WTC11 (cell line): ENCODE measurements around the gene PRR7. TPM values are rescaled to one million over a fixed set of nuclear protein-coding genes. Genes with fewer than 3 reads are reported as not detected.

Source experiments
- ATAC-seq: fragments of 200-7000 bp; cut with Tn5 transposase; 2 replicates; pipeline ENCODE4 v1.10.0; 2021; ENCODE audit warnings: mild to moderate bottlenecking, moderate library complexity
- CTCF ChIA-PET: fragments of 300-600 bp; sonication (Branson Sonifier 250); formaldehyde crosslinking; loops from one replicate; lab custom pipeline; 2021; ENCODE audit warnings: antibody characterized with exemption; lab: Charles Lee
- POLR2A ChIA-PET: fragments of 350-600 bp; sonication (Branson Sonifier 250); formaldehyde crosslinking; loops from one replicate; lab custom pipeline; 2021; ENCODE audit warnings: antibody characterized with exemption; lab: Charles Lee
- DNase-seq: peaks from one replicate; pipeline ENCODE4 v3.0.0; 2021; ENCODE audit warnings: low spot score
- H3K27ac Mint-ChIP-seq: 2 replicates; pipeline ENCODE4 v1.8.0; 2021; ENCODE audit warnings: mixed read lengths
- H3K27me3 Mint-ChIP-seq: 2 replicates; pipeline ENCODE4 v1.8.0; 2021; ENCODE audit warnings: low read depth, mild to moderate bottlenecking, moderate library complexity, mixed read lengths
- H3K36me3 Mint-ChIP-seq: 2 replicates; pipeline ENCODE4 v1.8.0; 2021; ENCODE audit warnings: mixed read lengths
- H3K4me1 Mint-ChIP-seq: 2 replicates; pipeline ENCODE4 v1.8.0; 2022; ENCODE audit warnings: mixed read lengths
- H3K4me3 Mint-ChIP-seq: 2 replicates; pipeline ENCODE4 v1.8.0; 2021; ENCODE audit warnings: mild to moderate bottlenecking, moderate library complexity, mixed read lengths
- H3K9me3 Mint-ChIP-seq: 2 replicates; pipeline ENCODE4 v1.8.0; 2021; ENCODE audit warnings: mixed read lengths
- CBFB ChIP-seq: sonication (generic); formaldehyde crosslinking; IDR thresholded peaks from 2 replicates; pipeline ENCODE4 v1.8.1; 2022; ENCODE audit warnings: mild to moderate bottlenecking, low read depth, missing genetic modification reagents
- CREM ChIP-seq: sonication (generic); formaldehyde crosslinking; IDR thresholded peaks from 2 replicates; pipeline ENCODE4 v1.8.1; 2022; ENCODE audit warnings: mild to moderate bottlenecking, missing genetic modification reagents, moderate library complexity
- GRHL2 ChIP-seq: fragments of 250-450 bp; sonication (Bioruptor Pico); IDR thresholded peaks from 2 replicates; pipeline ENCODE4 v1.8.0; 2022; ENCODE audit warnings: mild to moderate bottlenecking, moderate library complexity; ENCODE audit not compliant: insufficient replicate concordance, severe bottlenecking
- GTF2I ChIP-seq: fragments of 250-450 bp; sonication (Bioruptor Pico); conservative IDR thresholded peaks from 2 replicates; pipeline ENCODE4 v1.4.0; 2021; ENCODE audit warnings: mild to moderate bottlenecking
- JAZF1 ChIP-seq: fragments of 250-450 bp; sonication (Bioruptor Pico); IDR thresholded peaks from 2 replicates; pipeline ENCODE4 v1.9.0; 2021; ENCODE audit warnings: moderate library complexity, mild to moderate bottlenecking, inconsistent platforms
- NR1H2 ChIP-seq: sonication (generic); formaldehyde crosslinking; IDR thresholded peaks from 2 replicates; pipeline ENCODE4 v1.9.0; 2021; ENCODE audit warnings: mild to moderate bottlenecking, moderate library complexity, missing genetic modification reagents
- RELA ChIP-seq: sonication (generic); formaldehyde crosslinking; IDR thresholded peaks from 2 replicates; pipeline ENCODE4 v1.8.1; 2022; ENCODE audit warnings: missing genetic modification reagents, mild to moderate bottlenecking, borderline replicate concordance
- TP53 ChIP-seq: sonication (generic); formaldehyde crosslinking; IDR thresholded peaks from 2 replicates; pipeline ENCODE4 v1.8.1; 2023; ENCODE audit warnings: mild to moderate bottlenecking, missing genetic modification reagents
- ZNF219 ChIP-seq: sonication (generic); formaldehyde crosslinking; IDR thresholded peaks from 2 replicates; pipeline ENCODE4 v1.8.0; 2023; ENCODE audit warnings: missing genetic modification reagents, mild to moderate bottlenecking, borderline replicate concordance
- ZNF232 ChIP-seq: sonication (generic); formaldehyde crosslinking; IDR thresholded peaks from 2 replicates; pipeline ENCODE4 v1.8.0; 2022; ENCODE audit warnings: mild to moderate bottlenecking, missing genetic modification reagents
- ZNF263 ChIP-seq: sonication (generic); formaldehyde crosslinking; IDR thresholded peaks from 2 replicates; pipeline ENCODE4 v1.8.1; 2022; ENCODE audit warnings: low read depth, mild to moderate bottlenecking, moderate library complexity, missing genetic modification reagents
- ZNF423 ChIP-seq: fragments of 250-450 bp; sonication (Bioruptor Pico); IDR thresholded peaks from 2 replicates; pipeline ENCODE4 v2.1.2; 2022; ENCODE audit warnings: mild to moderate bottlenecking, moderate library complexity
- total RNA-seq: library from RNA; stranded (reverse); gene quantifications from 3 replicates; pipeline ENCODE4 v1.2.3, GENCODE V29; 2021
- TF ChIP-seq, protein P1 (sequence below): fragments of 200-600 bp; IDR thresholded peaks from 2 replicates; pipeline ENCODE4 v1.8.0; 2022; ENCODE audit warnings: antibody characterized with exemption
- TF ChIP-seq, protein P2 (sequence below): sonication (generic); formaldehyde crosslinking; IDR thresholded peaks from 2 replicates; pipeline ENCODE4 v1.8.1; 2023; ENCODE audit warnings: mild to moderate bottlenecking, missing genetic modification reagents, borderline replicate concordance
- TF ChIP-seq, protein P3 (sequence below): sonication (generic); formaldehyde crosslinking; IDR thresholded peaks from 2 replicates; pipeline ENCODE4 v1.8.1; 2023; ENCODE audit warnings: mild to moderate bottlenecking, missing genetic modification reagents, moderate library complexity
- TF ChIP-seq, protein P4 (sequence below): sonication (generic); formaldehyde crosslinking; IDR thresholded peaks from 2 replicates; pipeline ENCODE4 v1.8.1; 2022; ENCODE audit warnings: missing genetic modification reagents, borderline replicate concordance
- TF ChIP-seq, protein P5 (sequence below): fragments of 250-450 bp; sonication (Bioruptor Pico); conservative IDR thresholded peaks from 2 replicates; pipeline ENCODE4 v1.9.0; 2021; ENCODE audit warnings: mild to moderate bottlenecking

Gene PRR7
- total RNA-seq, 1 experiment from 2014 or later: 13.1 TPM

DNA sequence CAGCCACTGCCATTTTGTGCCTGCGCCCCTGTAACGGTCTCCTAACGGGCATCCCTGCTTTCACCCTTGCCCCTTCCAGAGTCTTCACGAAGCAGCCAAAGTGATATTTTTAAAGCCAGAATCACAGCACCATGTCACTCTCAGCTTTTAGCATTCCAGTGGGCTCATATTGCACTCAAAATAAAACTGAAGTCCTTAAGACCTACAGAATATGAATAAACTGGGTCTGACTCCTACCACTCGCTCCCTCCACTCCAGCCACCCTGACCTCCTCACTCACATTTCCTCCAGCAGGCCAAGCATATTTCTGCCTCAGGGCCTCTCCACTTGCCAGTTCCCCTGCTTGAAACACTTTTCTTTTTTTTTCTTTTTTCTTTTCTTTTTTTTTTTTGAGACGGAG, 53.2 kb downstream of the PRR7 start:
- H3K4me3 Mint-ChIP-seq: no peak overlapping the region
- POLR2A ChIA-PET: interaction anchor here (0.7 kb wide), 1 partner anchor 9 kb away, joined by 3 read pairs; no protein-coding TSS in a partner anchor

DNA sequence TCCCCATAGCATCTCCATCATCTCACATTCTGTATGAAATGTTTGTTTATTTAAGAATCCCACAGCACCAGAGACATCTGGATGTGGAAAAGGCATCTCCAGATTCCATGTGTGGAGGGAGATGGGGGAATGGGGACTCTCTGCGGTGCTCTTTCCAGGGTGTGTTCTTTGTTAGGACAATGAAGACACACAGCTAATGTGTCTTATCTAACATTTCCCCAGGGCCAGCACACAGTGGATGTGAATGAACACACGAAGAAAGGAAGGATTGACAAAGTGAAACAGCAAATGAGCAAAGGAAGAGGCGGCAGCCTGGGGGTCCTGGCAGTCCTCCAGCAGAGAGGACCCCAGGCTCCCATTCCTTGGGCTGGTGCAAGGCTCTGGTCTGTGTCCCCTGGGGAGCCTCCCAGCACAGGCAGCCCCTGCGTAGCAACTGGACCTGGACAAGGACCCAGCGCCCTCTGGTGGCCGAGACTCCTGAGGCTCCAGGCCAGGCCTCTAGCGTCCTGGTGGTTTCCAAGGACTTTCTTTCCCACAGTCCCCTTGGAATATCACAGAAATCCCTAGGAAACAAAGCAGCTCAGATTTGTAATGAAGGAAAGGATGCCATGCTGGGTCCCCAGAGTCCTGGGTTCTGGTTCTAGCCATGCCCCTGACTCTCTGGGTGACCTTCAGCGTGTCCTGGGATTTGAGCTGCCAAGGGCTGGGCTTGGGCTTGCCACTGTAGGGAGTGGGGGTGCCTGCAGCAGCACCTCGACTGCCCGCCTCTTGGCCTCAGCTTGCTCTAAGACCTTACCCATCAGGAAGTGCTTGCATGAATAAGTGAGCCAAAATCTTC, 54.3 kb downstream of the PRR7 start:
- no peaks in the 10 kb centered on the region for H3K36me3 Mint-ChIP-seq
- H3K27me3 Mint-ChIP-seq: peaks cover 31% of the 10 kb centered on the region
- H3K4me3 Mint-ChIP-seq: no peak overlapping the region
- H3K9me3 Mint-ChIP-seq: no peaks in the 10 kb centered on the region
- POLR2A ChIA-PET: interaction anchor here (0.7 to 1.5 kb wide), 3 partner anchors 8 to 9 kb away, joined by 3 to 5 read pairs (median 4); no protein-coding TSS in a partner anchor
- peaks cover 21% of the 10 kb centered on the region for H3K4me1 Mint-ChIP-seq
- ATAC-seq (peak; percentile 31), DNase-seq (peak; percentile 98)
- H3K27ac Mint-ChIP-seq: no peak overlapping the region
- CTCF ChIA-PET: interaction anchor here (0.5 to 3.8 kb wide), 38 partner anchors 9 to 672 kb away, joined by 3 to 53 read pairs (median 6); partner anchors contain the start of genes DDX41, DOK3, GRK6 and TMED9
- TF ChIP-seq RELA (CRISPR knock-in tag): no peak
- no peak for TF ChIP-seq TP53 (CRISPR knock-in tag)
- TF ChIP-seq, protein P1, sequence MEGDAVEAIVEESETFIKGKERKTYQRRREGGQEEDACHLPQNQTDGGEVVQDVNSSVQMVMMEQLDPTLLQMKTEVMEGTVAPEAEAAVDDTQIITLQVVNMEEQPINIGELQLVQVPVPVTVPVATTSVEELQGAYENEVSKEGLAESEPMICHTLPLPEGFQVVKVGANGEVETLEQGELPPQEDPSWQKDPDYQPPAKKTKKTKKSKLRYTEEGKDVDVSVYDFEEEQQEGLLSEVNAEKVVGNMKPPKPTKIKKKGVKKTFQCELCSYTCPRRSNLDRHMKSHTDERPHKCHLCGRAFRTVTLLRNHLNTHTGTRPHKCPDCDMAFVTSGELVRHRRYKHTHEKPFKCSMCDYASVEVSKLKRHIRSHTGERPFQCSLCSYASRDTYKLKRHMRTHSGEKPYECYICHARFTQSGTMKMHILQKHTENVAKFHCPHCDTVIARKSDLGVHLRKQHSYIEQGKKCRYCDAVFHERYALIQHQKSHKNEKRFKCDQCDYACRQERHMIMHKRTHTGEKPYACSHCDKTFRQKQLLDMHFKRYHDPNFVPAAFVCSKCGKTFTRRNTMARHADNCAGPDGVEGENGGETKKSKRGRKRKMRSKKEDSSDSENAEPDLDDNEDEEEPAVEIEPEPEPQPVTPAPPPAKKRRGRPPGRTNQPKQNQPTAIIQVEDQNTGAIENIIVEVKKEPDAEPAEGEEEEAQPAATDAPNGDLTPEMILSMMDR: peak; percentile 88
- no peak for TF ChIP-seq JAZF1 (CRISPR knock-in tag)
- TF ChIP-seq NR1H2: no peak
- no peak for TF ChIP-seq GTF2I (CRISPR knock-in tag)
- TF ChIP-seq, protein P2, sequence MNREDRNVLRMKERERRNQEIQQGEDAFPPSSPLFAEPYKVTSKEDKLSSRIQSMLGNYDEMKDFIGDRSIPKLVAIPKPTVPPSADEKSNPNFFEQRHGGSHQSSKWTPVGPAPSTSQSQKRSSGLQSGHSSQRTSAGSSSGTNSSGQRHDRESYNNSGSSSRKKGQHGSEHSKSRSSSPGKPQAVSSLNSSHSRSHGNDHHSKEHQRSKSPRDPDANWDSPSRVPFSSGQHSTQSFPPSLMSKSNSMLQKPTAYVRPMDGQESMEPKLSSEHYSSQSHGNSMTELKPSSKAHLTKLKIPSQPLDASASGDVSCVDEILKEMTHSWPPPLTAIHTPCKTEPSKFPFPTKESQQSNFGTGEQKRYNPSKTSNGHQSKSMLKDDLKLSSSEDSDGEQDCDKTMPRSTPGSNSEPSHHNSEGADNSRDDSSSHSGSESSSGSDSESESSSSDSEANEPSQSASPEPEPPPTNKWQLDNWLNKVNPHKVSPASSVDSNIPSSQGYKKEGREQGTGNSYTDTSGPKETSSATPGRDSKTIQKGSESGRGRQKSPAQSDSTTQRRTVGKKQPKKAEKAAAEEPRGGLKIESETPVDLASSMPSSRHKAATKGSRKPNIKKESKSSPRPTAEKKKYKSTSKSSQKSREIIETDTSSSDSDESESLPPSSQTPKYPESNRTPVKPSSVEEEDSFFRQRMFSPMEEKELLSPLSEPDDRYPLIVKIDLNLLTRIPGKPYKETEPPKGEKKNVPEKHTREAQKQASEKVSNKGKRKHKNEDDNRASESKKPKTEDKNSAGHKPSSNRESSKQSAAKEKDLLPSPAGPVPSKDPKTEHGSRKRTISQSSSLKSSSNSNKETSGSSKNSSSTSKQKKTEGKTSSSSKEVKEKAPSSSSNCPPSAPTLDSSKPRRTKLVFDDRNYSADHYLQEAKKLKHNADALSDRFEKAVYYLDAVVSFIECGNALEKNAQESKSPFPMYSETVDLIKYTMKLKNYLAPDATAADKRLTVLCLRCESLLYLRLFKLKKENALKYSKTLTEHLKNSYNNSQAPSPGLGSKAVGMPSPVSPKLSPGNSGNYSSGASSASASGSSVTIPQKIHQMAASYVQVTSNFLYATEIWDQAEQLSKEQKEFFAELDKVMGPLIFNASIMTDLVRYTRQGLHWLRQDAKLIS: no peak
- TF ChIP-seq CREM (CRISPR knock-in tag): 0 out of 2 replicates have a peak, but pooled peaks have one; percentile 26

More for the DNA sequence above, 53.2 kb downstream of the PRR7 start:
- ATAC-seq (no peak), DNase-seq (no peak)
- Mint-ChIP-seq H3K9me3 (no peaks in the 10 kb centered on the region), H3K27me3 (peaks cover 31% of the 10 kb centered on the region), H3K4me1 (peaks cover 28% of the 10 kb centered on the region), H3K27ac (no peak overlapping the region)
- TF ChIP-seq ZNF263 (no peak), GRHL2 (CRISPR knock-in tag) (no peak), ZNF423 (CRISPR knock-in tag) (no peak), GTF2I (CRISPR knock-in tag) (no peak), CBFB (CRISPR knock-in tag) (no peak), ZNF232 (CRISPR knock-in tag) (no peak), ZNF219 (CRISPR knock-in tag) (no peak)
- TF ChIP-seq, protein P2: no peak
- TF ChIP-seq, protein P3, sequence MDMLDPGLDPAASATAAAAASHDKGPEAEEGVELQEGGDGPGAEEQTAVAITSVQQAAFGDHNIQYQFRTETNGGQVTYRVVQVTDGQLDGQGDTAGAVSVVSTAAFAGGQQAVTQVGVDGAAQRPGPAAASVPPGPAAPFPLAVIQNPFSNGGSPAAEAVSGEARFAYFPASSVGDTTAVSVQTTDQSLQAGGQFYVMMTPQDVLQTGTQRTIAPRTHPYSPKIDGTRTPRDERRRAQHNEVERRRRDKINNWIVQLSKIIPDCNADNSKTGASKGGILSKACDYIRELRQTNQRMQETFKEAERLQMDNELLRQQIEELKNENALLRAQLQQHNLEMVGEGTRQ: no peak
- TF ChIP-seq, protein P4, sequence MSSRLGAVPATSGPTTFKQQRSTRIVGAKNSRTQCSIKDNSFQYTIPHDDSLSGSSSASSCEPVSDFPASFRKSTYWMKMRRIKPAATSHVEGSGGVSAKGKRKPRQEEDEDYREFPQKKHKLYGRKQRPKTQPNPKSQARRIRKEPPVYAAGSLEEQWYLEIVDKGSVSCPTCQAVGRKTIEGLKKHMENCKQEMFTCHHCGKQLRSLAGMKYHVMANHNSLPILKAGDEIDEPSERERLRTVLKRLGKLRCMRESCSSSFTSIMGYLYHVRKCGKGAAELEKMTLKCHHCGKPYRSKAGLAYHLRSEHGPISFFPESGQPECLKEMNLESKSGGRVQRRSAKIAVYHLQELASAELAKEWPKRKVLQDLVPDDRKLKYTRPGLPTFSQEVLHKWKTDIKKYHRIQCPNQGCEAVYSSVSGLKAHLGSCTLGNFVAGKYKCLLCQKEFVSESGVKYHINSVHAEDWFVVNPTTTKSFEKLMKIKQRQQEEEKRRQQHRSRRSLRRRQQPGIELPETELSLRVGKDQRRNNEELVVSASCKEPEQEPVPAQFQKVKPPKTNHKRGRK (CRISPR knock-in tag): no peak
- TF ChIP-seq, protein P5, sequence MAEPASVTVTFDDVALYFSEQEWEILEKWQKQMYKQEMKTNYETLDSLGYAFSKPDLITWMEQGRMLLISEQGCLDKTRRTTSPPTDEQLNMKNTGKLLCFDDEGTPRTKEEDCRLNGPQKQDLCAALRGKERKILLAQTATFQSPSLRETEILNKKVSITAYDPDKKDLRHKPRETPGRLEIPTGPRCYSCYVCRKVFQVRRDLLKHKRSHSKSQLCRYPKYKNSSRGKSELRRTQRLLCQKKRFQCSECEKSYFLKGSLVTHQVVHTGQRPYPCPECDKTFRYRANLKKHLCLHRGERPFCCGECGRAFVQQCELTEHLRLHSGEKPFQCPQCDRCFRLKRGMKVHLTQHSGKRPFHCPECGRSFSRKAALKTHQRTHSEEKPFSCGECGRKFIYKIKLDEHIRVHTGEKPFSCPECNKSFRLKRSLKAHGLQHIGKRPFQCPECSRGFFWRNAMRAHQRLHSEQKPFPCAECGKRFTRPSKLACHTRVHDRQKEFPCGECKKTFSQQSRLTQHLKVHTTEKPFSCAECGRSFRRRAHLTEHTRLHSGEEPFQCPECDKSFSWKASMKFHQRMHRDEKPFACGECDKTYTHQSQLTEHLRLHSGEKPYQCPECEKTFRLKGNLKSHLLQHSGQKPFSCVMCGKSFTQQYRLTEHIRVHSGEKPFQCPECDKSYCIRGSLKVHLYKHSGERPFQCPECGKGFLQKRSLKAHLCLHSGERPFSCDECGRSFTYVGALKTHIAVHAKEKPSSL (CRISPR knock-in tag): no peak
- TF ChIP-seq, all 79 proteins: peak for 0
- H3K36me3 Mint-ChIP-seq: no peaks in the 10 kb centered on the region
- CTCF ChIA-PET: interaction anchor here (0.8 to 3.2 kb wide), 8 partner anchors 8 to 190 kb away, joined by 3 to 53 read pairs (median 20); partner anchors contain the start of genes DDX41 and DOK3
